Activated naive CD8-positive, alpha-beta T cell treated with anti-CD3 and anti-CD28 coated beads for 36 hours (primary cell): Measurements from ENCODE around the gene FOXO3. TPM values are rescaled to one million over a fixed set of nuclear protein-coding genes. Genes with fewer than 3 reads are reported as not detected.

Source experiments
- DNase-seq: peaks from one replicate; pipeline ENCODE4 v3.0.0; 2021
- H3K27ac Mint-ChIP-seq: one replicate; pipeline ENCODE4 v1.8.0; 2022; ENCODE audit warnings: mild to moderate bottlenecking, moderate library complexity, mixed read lengths
- H3K27me3 Mint-ChIP-seq: one replicate; pipeline ENCODE4 v1.8.0; 2022; ENCODE audit warnings: mild to moderate bottlenecking, mixed read lengths
- H3K36me3 Mint-ChIP-seq: one replicate; pipeline ENCODE4 v1.8.0; 2021; ENCODE audit warnings: mild to moderate bottlenecking, mixed read lengths
- H3K4me1 Mint-ChIP-seq: one replicate; pipeline ENCODE4 v1.8.0; 2021; ENCODE audit warnings: mixed read lengths
- H3K4me3 Mint-ChIP-seq: one replicate; pipeline ENCODE4 v1.8.0; 2022; ENCODE audit warnings: mild to moderate bottlenecking, moderate library complexity, mixed read lengths
- H3K9me3 Mint-ChIP-seq: one replicate; pipeline ENCODE4 v1.8.0; 2022; ENCODE audit warnings: mixed read lengths
- total RNA-seq, 2 experiments: library from RNA; stranded (reverse); gene quantifications; one replicate each; pipeline ENCODE4 v1.2.3, GENCODE V29; 2021

The FOXO3 gene
- total RNA-seq, 2 experiments from 2014 or later, result 7.0 to 8.0 TPM

DNA sequence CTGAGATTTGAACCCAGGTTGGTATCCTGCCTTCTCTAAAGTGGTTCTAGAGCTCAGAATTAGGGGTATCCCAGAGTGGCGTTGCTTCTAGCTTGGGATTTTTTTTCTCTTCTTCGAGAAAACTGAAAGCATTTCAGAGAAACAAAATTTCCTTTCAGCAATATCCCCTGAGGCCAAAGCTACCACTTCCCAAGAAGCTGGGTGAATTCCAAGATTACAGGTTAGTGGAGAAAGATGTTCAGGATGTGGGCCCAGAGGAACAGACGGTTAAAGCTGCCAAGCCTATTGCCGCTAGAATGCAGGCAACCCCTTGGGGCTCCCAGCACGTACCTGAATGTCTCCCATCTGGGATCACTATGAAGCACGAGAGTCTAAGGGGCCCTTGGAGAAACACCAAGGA is 134.1 kb downstream of the FOXO3 start:
- no peaks in the 10 kb centered on the region for H3K36me3 Mint-ChIP-seq
- H3K9me3 Mint-ChIP-seq, result no peaks in the 10 kb centered on the region
- H3K4me1 Mint-ChIP-seq, result peaks cover 4% of the 10 kb centered on the region
- H3K27me3 Mint-ChIP-seq, result no peaks in the 10 kb centered on the region
- H3K4me3 Mint-ChIP-seq, result no peak overlapping the region
- H3K27ac Mint-ChIP-seq, result no peak overlapping the region
- DNase-seq, result no peak

DNA sequence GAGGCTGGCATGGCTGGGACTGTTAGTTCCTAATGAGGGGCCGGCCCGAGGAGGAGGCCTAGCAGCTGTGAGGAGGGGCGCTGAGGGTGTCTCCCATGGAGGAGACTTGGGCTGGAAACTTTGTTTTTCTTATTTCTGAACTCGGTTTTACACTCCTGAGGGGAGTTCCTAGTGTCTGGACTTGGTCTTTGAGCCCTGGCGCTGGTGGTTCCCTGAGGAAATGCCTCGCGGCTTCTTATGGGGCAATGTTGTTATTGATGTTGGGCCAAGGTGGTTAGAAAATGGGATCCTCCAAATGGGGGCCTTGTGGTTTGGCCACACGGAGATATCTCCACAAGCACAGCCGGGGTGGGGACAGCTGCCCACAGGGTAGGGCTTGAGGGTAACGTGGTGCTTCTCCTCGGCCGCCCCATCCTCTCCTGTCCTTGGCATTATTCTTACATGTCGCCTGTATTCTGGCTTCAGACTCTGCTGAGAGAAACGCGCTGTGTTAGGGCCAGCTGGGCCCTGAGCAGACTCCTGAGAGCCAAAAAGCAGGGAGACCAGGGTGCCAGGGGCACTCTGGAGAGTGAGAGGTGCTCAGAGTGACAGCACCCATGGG is 136.9 kb downstream of the FOXO3 start:
- Mint-ChIP-seq H3K4me1 (no peaks in the 10 kb centered on the region), H3K4me3 (no peak overlapping the region), H3K9me3 (peaks cover 14% of the 10 kb centered on the region), H3K27me3 (no peaks in the 10 kb centered on the region), H3K36me3 (peaks cover 1% of the 10 kb centered on the region), H3K27ac (no peak overlapping the region)
- DNase-seq, result no peak

DNA sequence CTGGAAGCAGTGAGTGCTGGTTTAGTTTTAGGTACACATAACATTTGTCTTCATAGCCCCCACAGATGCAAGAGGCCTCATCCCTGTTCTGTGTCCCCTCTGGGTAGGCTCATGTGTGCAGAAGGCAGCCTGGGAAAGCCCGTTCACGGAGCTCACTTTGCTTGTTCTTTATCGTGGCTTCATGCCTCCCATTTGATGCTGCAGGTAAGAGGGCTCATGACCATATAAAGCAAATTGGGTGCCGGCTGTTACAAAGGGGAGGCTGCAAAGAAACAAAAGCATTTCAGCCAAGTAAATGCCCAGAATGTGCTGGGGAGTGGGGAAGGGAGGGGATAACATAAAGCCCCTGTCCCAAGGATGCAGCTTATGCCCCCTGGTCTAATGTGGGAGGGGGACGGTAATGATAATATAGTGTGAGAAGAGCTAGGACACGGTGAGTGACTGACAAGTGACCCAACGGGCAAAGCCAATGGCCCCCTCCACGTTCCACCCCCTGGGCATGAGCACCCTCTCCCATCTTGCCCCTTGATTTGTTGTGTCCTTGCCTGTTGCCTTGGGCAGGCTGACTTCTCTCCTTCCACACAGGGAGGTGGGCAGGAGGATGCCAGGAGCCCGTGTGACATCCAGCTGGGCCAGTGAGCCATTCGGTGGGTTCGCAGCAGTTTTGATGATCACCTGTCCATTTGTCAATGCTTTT is 138.0 kb downstream of the FOXO3 start:
- peaks cover 3% of the 10 kb centered on the region for H3K36me3 Mint-ChIP-seq
- no peak overlapping the region for H3K4me3 Mint-ChIP-seq

DNA sequence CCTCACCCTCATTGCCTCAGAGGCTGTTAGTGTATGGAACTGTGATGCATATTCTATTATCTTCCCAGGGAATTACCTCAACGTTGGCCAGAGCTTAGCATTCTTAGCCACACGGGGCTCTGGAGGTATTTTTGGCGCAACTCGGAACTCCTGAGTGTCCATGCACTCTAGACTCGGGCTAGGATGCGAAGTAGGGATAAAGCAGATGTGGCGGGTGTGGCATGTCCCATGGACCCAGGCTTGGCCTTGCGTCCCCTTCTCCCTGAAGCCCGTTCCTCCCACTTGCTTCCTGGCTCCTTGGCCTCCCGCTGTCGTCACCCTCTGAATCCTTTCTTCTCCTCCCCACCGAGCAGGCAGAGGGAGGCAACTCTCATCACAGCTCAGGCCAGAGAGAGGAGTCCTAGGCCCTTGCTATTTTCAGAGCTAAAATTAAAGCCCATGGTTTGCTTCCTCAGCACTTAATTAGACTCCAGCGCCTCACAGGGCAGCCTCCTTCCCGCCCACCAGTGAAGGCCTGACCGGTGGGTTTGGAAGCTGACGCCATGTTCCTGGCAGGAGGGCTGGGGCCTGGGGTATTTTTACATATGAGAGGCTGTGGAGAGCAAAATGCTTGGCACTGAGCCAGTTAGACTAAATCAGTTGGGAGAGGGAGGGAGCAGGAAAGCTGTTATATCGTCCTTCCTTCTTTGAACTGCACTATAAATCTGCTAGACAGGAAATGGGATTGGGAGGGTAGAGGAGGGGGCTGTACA is 138.7 kb downstream of the FOXO3 start:
- H3K36me3 Mint-ChIP-seq, result peaks cover 3% of the 10 kb centered on the region

More for the DNA sequence above, 138.0 kb downstream of the FOXO3 start:
- peaks cover 18% of the 10 kb centered on the region for H3K9me3 Mint-ChIP-seq
- no peaks in the 10 kb centered on the region for H3K4me1 Mint-ChIP-seq
- DNase-seq, result no peak
- H3K27ac Mint-ChIP-seq, result no peak overlapping the region
- H3K27me3 Mint-ChIP-seq, result no peaks in the 10 kb centered on the region

DNA sequence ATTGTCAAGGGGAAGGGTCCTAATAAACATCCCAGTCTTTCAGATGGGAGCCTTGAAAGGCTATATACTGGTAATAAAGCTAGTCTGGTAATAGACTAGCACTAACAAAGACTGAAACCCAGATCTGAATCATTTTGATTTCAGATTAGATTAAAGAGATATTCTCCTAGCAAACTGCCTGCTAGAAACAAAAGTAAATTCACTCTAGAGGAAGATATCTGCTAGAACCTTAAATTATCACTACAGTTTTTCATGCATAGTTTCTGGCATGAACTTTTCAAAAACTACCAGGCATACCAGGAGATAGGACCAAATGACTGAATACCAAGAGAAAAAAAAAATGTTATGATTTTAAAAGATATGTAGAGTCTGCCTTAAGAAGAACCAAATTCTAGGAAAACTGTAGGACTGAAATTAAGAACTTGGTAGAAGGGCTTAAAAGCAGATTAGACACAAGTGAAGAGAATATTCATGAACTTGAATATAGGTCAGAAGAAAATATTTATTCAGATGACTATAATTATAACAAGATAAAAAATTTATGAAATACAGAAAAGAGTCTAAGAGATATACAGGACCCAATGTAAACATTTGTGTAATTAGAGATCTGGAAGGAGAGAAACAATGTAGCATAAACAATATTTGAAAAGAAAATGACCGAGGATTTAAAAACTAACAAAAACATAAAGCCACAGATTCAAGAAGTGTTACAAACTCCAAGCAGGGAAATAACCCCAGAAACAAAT is 141.6 kb downstream of the FOXO3 start:
- DNase-seq, result no peak
- Mint-ChIP-seq H3K9me3 (peaks cover 18% of the 10 kb centered on the region), H3K27me3 (no peaks in the 10 kb centered on the region), H3K27ac (no peak overlapping the region), H3K4me3 (no peak overlapping the region), H3K4me1 (no peaks in the 10 kb centered on the region), H3K36me3 (peaks cover 3% of the 10 kb centered on the region)

More for the DNA sequence above, 138.7 kb downstream of the FOXO3 start:
- no peak overlapping the region for H3K27ac Mint-ChIP-seq
- H3K4me3 Mint-ChIP-seq, result no peak overlapping the region
- no peak for DNase-seq
- no peaks in the 10 kb centered on the region for H3K4me1 Mint-ChIP-seq
- peaks cover 18% of the 10 kb centered on the region for H3K9me3 Mint-ChIP-seq
- no peaks in the 10 kb centered on the region for H3K27me3 Mint-ChIP-seq

DNA sequence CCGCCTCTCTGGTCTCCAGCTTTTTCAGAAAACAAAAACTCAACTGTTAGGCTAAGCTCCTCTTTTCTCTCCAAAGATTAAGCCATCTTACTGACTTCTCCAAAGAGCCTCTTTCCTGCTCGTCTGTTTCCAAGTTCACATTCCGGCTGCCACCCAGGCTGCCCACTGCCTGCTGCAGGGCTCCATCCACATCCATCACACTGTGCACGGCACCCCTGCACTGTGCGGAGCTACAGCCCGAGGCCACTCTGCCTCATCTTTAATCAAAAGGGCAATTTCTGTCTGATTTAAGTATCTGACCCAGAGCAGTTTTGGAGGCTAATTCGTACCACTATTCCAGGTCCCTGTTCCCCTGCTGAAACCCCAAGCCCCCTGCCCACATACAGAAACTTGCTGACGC is 145.9 kb downstream of the FOXO3 start:
- Mint-ChIP-seq H3K4me3 (no peak overlapping the region), H3K27ac (no peak overlapping the region), H3K27me3 (no peaks in the 10 kb centered on the region), H3K4me1 (no peaks in the 10 kb centered on the region), H3K36me3 (peaks cover 1% of the 10 kb centered on the region), H3K9me3 (peaks cover 14% of the 10 kb centered on the region)
- no peak for DNase-seq

DNA sequence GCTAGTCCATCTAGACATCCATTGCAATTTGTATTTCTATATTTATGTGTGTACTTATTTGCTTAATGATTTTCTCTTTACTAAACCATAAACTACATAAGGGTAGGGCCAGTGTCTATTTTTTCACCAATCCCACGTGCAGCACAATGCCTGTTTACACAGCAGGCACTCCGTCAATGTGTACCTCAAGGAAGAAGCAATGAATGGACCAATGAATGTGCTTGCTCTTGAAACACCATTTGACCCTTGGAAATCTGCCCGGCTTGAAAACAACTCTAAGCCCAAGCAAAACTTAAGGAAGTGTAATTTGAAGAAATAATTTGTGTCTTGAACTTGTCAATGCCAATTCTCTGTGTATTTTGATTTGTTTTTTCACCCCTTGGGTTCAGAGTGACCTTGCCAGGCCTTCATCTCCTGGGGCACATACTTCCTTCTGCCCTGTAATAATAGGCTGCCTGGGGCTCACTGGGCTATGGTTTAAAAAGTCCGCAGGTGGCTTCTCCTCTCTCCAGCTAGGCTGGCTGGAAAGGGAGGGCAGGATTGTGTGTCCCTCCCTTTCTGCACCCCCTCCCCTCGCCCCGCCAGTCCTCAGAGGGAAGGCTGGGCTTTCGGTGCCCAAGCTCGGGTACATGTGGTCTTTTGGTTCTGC is 146.7 kb downstream of the FOXO3 start:
- Mint-ChIP-seq H3K27ac (no peak overlapping the region), H3K9me3 (peaks cover 9% of the 10 kb centered on the region), H3K36me3 (peaks cover 1% of the 10 kb centered on the region), H3K4me3 (no peak overlapping the region), H3K27me3 (no peaks in the 10 kb centered on the region), H3K4me1 (no peaks in the 10 kb centered on the region)
- no peak for DNase-seq

DNA sequence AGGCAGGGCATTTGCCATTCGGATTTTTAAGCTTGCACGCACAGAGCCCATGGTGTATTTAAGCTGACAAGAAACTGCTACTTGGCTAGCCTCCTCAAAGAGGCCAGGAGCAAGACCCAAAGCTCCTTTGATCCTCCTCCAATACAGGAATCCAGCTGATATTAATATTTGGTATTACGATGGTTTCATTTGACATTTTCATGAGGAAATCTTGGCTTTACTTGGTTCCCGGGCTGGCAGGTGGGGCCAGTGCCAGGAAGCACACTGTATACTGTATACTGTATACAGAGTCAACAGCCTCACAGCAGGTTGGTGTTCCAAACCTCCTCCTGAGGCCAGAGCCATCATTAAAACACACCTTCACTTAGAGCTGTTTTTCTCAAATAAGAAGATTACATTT is 149.3 kb downstream of the FOXO3 start:
- no peak for DNase-seq
- Mint-ChIP-seq H3K4me1 (peaks cover 10% of the 10 kb centered on the region), H3K9me3 (peaks cover 2% of the 10 kb centered on the region), H3K27ac (no peak overlapping the region), H3K27me3 (peaks cover 3% of the 10 kb centered on the region), H3K4me3 (no peak overlapping the region), H3K36me3 (no peaks in the 10 kb centered on the region)

DNA sequence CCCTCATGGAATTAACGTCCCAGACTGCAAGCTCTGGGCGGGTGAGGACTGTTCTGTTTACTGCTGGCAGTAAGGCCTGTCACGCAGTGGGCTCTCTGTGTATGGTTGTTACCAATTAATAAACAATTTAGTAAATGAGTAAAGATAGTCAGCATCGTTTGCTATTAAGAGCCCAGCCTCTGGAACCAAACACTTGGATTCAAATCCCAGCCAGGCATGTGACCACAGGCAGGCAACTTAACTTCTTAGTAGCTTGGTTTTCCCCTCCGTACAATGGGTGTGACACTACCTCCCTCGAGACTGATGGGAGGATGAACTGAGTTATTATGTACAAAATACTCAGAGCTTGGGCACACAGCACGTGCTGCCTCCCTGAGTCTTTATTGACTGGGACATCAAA is 149.8 kb downstream of the FOXO3 start:
- no peak for DNase-seq
- H3K9me3 Mint-ChIP-seq, result peaks cover 2% of the 10 kb centered on the region
- peaks cover 10% of the 10 kb centered on the region for H3K4me1 Mint-ChIP-seq
- H3K27ac Mint-ChIP-seq, result no peak overlapping the region
- H3K4me3 Mint-ChIP-seq, result no peak overlapping the region
- peaks cover 3% of the 10 kb centered on the region for H3K27me3 Mint-ChIP-seq
- no peaks in the 10 kb centered on the region for H3K36me3 Mint-ChIP-seq

DNA sequence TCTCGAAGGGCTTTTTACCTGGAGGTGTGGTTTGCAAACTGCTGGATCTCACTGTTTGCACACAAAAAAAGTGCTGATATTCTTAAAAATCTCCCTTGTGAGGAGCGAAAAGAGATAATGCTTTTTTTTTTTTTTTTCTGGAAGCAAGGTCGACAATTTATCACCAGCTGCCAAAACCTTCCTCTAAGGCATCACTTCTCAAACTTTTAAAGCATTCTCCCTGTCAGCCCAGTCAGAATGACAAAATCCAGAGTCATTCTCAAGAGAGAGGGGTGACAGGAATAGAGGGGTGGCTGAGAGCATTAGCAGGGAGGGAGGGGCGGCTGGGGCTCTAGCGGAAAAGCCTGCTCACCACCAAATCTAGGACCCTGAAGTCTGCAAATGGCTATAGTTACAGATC is 150.4 kb downstream of the FOXO3 start:
- no peak for DNase-seq
- H3K4me3 Mint-ChIP-seq, result no peak overlapping the region
- no peak overlapping the region for H3K27ac Mint-ChIP-seq
- H3K36me3 Mint-ChIP-seq, result no peaks in the 10 kb centered on the region
- H3K9me3 Mint-ChIP-seq, result peaks cover 2% of the 10 kb centered on the region
- peaks cover 10% of the 10 kb centered on the region for H3K4me1 Mint-ChIP-seq
- peaks cover 3% of the 10 kb centered on the region for H3K27me3 Mint-ChIP-seq

DNA sequence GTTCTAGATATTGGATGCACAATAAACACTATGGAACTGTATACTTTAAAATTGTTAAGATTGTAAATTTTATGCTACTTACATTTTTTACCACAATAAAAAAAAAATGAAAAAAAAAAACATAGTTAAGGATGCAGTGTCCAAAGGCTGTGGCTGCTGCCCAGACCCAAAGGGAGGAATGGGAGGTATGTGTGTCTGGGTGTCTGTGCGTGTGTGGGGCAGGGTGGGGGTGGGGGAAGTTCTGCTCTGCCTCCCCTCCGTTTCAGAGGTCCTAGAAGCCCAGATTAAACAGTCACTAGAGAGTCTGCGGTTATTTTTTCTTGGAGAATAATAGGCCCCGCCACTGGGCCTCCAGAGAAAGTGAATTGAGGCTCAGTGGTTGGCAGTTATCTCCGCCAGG is 151.1 kb downstream of the FOXO3 start:
- H3K4me1 Mint-ChIP-seq, result peaks cover 10% of the 10 kb centered on the region
- peaks cover 2% of the 10 kb centered on the region for H3K9me3 Mint-ChIP-seq
- peaks cover 3% of the 10 kb centered on the region for H3K27me3 Mint-ChIP-seq
- DNase-seq, result no peak
- no peaks in the 10 kb centered on the region for H3K36me3 Mint-ChIP-seq
- no peak overlapping the region for H3K4me3 Mint-ChIP-seq
- H3K27ac Mint-ChIP-seq, result no peak overlapping the region

DNA sequence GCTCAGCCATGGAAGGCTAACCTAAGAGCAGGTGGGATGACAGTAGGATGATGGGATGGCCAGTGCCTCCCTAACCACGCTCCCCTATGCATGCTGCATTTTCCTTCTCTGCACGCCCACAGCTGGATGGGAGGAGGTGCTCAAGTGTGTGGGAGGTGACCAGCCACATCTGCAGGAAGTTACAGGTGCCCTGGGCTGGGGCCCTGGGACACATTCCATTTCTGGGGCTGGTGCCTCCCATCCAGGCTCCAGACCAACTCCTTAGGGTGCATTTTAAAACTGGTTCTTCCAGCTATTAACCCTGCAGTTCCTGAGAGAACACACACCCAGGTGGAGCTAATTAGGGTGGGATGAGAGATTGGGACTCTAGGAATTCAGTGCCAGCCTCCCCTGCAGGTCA is 152.2 kb downstream of the FOXO3 start:
- Mint-ChIP-seq H3K9me3 (peaks cover 2% of the 10 kb centered on the region), H3K27me3 (peaks cover 3% of the 10 kb centered on the region), H3K4me3 (no peak overlapping the region), H3K4me1 (peaks cover 10% of the 10 kb centered on the region), H3K27ac (no peak overlapping the region), H3K36me3 (no peaks in the 10 kb centered on the region)
- DNase-seq, result no peak

DNA sequence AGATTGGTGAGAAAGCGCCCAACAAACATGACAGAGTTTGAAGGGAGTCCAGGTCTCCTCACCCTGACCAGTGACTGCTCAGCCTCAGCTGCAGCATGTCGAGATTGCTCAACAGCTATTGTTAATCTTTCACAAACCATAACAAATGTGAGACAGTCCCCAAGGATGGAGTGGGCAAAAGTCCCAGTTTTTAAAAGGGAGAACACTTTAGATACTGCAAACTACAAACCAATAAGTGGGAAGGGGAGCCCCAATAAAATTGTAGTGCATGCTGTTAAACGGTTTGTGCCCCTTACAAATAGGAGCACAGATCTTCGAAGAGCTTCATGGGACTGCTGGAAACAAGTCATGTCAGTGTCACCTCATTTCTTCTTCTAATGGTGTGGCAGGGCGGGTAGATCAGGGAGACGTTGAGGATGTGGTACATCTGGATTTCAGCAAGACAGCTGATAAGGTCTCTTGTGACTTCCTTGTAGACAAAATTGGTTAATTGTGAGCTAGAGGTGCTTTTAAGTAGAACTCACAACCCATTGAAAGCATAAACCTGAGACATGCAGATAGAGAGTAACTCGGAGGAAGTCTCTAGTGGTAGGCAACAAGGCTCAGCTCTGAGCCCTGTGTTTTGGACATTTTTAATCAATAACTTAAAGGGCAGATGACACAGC is 153.5 kb downstream of the FOXO3 start:
- H3K4me1 Mint-ChIP-seq, result peaks cover 10% of the 10 kb centered on the region
- DNase-seq, result no peak
- H3K9me3 Mint-ChIP-seq, result peaks cover 2% of the 10 kb centered on the region
- H3K27ac Mint-ChIP-seq, result no peak overlapping the region
- H3K4me3 Mint-ChIP-seq, result no peak overlapping the region
- no peaks in the 10 kb centered on the region for H3K36me3 Mint-ChIP-seq
- peaks cover 6% of the 10 kb centered on the region for H3K27me3 Mint-ChIP-seq

DNA sequence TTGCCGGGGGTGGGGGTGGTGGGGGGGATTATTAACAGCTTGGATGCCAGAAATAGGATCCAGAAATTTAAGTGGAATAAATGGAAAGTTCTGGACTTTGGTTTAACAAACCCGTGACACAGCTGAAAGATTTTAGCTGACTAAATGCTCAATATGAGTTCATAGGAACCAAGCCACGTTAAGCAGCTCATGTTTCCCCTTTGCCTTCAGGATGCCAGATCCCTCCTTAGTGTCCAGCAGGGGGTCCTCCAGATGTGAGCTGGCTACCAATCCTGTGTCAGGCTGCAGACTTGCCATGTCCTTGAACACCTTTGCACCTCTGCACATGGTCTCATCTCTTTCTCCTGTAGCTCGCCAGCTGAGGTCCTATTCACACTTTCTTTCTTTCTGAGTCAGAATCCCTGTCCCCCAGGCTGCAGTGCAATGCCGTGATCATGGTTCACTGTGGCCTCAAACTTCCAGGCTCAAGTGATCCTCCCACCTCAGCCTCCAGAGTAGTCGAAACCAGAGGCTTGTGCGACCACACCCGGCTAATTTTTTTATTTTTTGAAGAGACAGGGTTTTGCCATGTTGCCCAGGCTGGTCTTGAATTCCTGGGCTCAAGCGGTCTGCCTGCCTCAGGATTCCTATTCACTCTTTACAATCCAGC is 154.2 kb downstream of the FOXO3 start:
- no peak overlapping the region for H3K27ac Mint-ChIP-seq
- H3K4me1 Mint-ChIP-seq, result peaks cover 10% of the 10 kb centered on the region
- peaks cover 6% of the 10 kb centered on the region for H3K27me3 Mint-ChIP-seq
- H3K36me3 Mint-ChIP-seq, result no peaks in the 10 kb centered on the region
- H3K4me3 Mint-ChIP-seq, result no peak overlapping the region
- no peak for DNase-seq
- peaks cover 2% of the 10 kb centered on the region for H3K9me3 Mint-ChIP-seq
